DND-41 (cell line): ENCODE results near the gene MARCHF4.

Source experiments
- EZH2 ChIP-seq: IDR thresholded peaks from 3 replicates; pipeline ENCODE4 v1.6.1; 2012; ENCODE audit warnings: borderline replicate concordance, low read depth, mild to moderate bottlenecking, moderate library complexity, low read length, inconsistent platforms; ENCODE audit not compliant: severe bottlenecking
- TF ChIP-seq, protein P1 (sequence below): IDR thresholded peaks from 2 replicates; pipeline ENCODE4 v1.5.1; 2012; ENCODE audit warnings: borderline replicate concordance, low read length, moderate library complexity, mild to moderate bottlenecking; ENCODE audit not compliant: poor library complexity, severe bottlenecking; ENCODE audit errors: extremely low read depth

GRCh38 chr2:216354306-216354705 is 18.0 kb downstream of the MARCHF4 start:
- TF ChIP-seq, protein P1, sequence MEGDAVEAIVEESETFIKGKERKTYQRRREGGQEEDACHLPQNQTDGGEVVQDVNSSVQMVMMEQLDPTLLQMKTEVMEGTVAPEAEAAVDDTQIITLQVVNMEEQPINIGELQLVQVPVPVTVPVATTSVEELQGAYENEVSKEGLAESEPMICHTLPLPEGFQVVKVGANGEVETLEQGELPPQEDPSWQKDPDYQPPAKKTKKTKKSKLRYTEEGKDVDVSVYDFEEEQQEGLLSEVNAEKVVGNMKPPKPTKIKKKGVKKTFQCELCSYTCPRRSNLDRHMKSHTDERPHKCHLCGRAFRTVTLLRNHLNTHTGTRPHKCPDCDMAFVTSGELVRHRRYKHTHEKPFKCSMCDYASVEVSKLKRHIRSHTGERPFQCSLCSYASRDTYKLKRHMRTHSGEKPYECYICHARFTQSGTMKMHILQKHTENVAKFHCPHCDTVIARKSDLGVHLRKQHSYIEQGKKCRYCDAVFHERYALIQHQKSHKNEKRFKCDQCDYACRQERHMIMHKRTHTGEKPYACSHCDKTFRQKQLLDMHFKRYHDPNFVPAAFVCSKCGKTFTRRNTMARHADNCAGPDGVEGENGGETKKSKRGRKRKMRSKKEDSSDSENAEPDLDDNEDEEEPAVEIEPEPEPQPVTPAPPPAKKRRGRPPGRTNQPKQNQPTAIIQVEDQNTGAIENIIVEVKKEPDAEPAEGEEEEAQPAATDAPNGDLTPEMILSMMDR, result no peak
- TF ChIP-seq EZH2, result no peak
